A673 (cell line): ENCODE results near the gene MDM1.

Experiments
- CTCF ChIP-seq: fragments of 300-800, 200-600 bp; sonication (generic); conservative IDR thresholded peaks from 2 replicates; pipeline ENCODE4 v1.5.1; 2017; ENCODE audit warnings: low read depth, mild to moderate bottlenecking, antibody characterized with exemption, low read length, moderate library complexity, mixed read lengths
- EZH2 ChIP-seq: fragments of 200-600 bp; sonication (generic); IDR thresholded peaks from 2 replicates; pipeline ENCODE4 v1.6.1; 2017; ENCODE audit warnings: borderline replicate concordance, low read depth, mild to moderate bottlenecking, mixed read lengths, antibody characterized with exemption, low read length; ENCODE audit not compliant: poor library complexity, severe bottlenecking

GRCh38 chr12:68352067-68352466 is 19.9 kb upstream of the MDM1 start:
- TF ChIP-seq CTCF, result no peak
- TF ChIP-seq EZH2, result no peak
